Liver (tissue), 3 donors: ENCODE data around the gene HDAC6.

Source experiments
- CTCF ChIP-seq: fragments of 150-350 bp; IDR thresholded peaks from 2 replicates; pipeline ENCODE4 v1.5.1; 2017; ENCODE audit warnings: improper control_type of control experiment, low read depth, low read length; ENCODE audit not compliant: missing input control
- MAX ChIP-seq: IDR thresholded peaks from 2 replicates; pipeline ENCODE4 v1.6.1; 2016; ENCODE audit warnings: antibody characterized with exemption
- RAD21 ChIP-seq, 2 donors: IDR thresholded peaks; 2 replicates each; pipeline ENCODE4 v1.6.1; 2016; ENCODE audit warnings: antibody characterized with exemption in 2 of 2, mild to moderate bottlenecking in 2 of 2
- donor health status: healthy.
- donor health status: healthy.

GRCh38 chrX:48826876-48827653 is 25.2 kb downstream of the HDAC6 start:
- TF ChIP-seq CTCF (no peak), RAD21 (IDR thresholded peaks at IDR 0.05) (no peak), MAX (no peak)
